ENCODE data around the gene RANBP1.

- TF ChIP-seq, protein P1, sequence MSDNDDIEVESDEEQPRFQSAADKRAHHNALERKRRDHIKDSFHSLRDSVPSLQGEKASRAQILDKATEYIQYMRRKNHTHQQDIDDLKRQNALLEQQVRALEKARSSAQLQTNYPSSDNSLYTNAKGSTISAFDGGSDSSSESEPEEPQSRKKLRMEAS (IDR thresholded peaks at IDR 0.05): no peak
- TF ChIP-seq EP300 (IDR thresholded peaks at IDR 0.05; ENCODE audit: borderline replicate concordance): no peak
- 0 out of 2 replicates have a peak, but pooled peaks have one; percentile 23 for TF ChIP-seq TAF1 (IDR thresholded peaks at IDR 0.05; ENCODE audit: low read depth)
- TF ChIP-seq TCF12 (IDR thresholded peaks at IDR 0.05; ENCODE audit: low read depth): no peak; the same call in 1 of the 2 replicates
- no peak; the same call in 1 of the 2 replicates for TF ChIP-seq YY1 (IDR thresholded peaks at IDR 0.05; ENCODE audit: low read depth)
- TF ChIP-seq REST (IDR thresholded peaks at IDR 0.05; ENCODE audit: low read depth): no peak; the same call in 1 of the 2 replicates
- no peak for TF ChIP-seq FOXM1 (IDR thresholded peaks at IDR 0.05; ENCODE audit: borderline replicate concordance, low read depth)
- no peak for TF ChIP-seq RAD21 (IDR thresholded peaks at IDR 0.05; ENCODE audit: low read depth)
- TF ChIP-seq CEBPB (IDR thresholded peaks at IDR 0.05): no peak
- TF ChIP-seq CREB1 (IDR thresholded peaks at IDR 0.05; ENCODE audit: low read depth): no peak
- no peak for TF ChIP-seq TEAD4 (IDR thresholded peaks at IDR 0.05)
- TF ChIP-seq ZBTB7A (IDR thresholded peaks at IDR 0.05; ENCODE audit: low read depth): 0 out of 2 replicates have a peak, but pooled peaks have one; percentile 5
These were observed 1.9 kb downstream of the RANBP1 start for GRCh38 chr22:20117633-20118299.
